Dedifferentiated amniotic fluid mesenchymal stem cell (primary cell): ENCODE results near the gene PPP1R9A.

Source experiments
- DNase-seq: peaks from one replicate; pipeline ENCODE4 v3.0.0-alpha.2; 2016; ENCODE audit errors: extremely low spot score

Gene PPP1R9A

DNA sequence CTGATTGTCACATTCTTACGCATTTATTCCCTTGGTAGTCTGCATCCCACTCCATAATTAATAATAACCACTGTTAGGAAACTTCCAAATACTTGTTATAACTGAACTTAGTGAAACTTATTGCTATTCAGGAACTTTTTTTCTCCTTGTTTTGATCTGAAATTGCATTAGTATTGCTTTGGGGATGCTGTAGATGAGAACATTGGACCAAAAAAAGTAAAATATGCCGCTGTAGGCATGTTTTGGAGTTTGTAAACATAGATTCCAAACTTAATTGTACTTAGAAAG is 1.7 kb downstream of the PPP1R9A start:
- no peak for DNase-seq

DNA sequence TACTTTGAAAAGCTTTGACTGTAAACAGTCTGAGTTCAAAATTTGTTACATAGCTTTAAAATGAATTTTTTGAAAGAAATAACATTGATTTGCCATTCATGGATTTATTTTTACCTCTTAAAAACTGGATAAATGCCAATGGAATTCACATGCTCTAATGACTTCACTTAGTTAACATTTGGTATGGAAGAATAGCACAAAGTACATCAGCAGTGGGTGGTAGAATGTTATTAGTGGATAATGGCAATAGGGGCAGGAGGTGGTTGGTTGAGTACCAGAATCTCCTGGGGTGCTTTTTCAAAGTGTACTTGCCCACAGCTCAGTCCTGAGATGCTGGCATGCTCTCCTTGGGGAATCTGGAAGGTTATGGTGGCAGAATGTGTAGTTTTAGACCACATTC is 4.7 kb downstream of the PPP1R9A start:
- DNase-seq: no peak

DNA sequence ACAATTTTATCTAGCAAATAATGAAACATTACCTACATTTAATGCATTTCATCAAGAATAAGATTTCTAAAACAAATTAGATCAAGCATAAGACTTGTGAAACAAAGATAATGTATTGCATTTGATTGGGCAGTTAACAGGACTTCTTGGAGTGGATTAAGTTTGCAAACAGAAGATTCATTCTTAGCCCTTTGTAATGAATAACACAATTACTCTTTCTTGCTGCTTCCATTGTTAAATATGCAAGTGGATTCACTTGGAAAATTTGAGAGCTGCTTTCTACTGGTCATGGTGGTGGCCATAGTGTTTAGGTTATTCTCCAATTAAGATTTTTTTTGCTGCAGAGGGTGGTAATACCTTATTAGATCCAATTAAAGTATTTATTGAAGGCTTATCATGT is 6.0 kb downstream of the PPP1R9A start:
- DNase-seq: no peak

DNA sequence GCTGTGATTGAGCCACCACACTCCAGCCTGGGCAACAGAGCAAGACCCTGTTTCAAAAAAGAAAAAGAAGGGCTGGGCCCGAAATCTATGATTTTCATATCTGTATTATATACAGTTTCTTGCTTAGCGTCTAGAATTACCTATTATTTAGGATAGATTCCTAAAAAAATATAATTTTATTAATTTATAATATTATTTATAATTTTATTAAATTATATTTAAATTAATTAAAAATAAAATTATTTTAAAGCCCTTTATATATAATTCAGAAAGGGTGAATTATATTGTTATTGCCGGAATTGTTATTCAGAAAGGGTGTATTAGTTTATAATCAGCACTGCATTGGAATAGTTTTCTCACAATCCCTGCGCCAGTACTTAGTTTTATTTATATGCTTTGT is 14.5 kb downstream of the PPP1R9A start:
- no peak for DNase-seq

DNA sequence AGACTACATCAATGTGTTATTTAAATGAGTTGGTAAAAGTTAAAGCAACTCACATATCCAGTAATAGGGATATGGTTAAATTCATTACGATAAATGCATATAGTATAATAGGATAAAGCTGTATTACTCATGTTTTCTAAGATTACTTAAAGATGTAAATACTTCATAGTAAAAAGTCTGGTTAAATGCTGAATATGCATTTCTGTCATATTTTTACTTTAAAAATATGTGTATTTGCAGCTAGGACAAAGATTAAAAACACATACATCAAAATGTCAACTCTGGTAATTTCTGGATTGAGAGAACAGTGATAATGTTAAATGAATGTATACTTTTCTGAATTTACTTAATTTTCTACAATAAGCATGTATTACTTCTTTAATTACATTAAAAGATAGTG is 15.1 kb downstream of the PPP1R9A start:
- no peak for DNase-seq

DNA sequence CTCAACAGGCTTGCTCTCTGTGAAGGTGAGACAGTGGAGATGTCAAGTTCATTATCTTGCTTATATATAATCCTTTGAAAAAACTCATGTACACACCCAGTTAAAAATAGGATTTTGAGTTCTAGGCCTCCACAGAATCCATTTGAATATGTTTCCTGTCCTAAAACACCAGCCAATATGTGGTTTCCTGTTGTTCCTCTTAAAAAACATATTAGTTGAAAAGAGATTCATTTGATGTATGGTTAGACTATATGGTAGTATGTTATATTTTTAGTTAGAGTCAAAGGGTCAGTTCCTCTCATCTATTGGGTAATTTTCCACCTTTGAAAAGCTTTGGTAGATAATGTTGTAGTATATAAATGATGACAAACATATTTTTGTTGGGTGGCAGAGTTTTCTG is 16.0 kb downstream of the PPP1R9A start:
- no peak for DNase-seq

DNA sequence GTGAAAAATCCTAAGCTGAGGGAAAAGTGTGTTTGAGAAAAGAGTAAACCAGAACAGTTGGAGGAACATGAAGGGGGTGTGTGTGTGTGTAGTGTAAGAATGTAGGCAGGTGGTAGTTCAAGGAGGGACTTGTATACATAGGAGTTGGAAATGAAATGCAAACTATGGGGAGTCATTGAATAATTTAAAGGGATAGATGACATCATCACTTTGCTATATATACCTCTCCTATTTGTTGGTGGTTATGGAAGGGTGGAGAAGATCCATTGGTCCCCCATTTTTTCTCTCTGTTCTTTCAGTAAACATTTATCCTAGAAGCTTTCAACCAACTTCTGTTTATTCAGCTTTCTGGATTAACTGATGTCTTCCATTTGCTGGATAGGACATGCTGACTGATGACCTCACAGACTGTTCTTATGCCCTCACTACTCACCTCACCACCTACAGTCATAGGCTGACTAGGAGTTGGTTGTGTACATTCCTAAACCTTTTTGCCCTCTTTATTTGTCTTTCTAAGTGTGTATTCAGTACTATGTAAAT is 20.8 kb downstream of the PPP1R9A start:
- DNase-seq: no peak

DNA sequence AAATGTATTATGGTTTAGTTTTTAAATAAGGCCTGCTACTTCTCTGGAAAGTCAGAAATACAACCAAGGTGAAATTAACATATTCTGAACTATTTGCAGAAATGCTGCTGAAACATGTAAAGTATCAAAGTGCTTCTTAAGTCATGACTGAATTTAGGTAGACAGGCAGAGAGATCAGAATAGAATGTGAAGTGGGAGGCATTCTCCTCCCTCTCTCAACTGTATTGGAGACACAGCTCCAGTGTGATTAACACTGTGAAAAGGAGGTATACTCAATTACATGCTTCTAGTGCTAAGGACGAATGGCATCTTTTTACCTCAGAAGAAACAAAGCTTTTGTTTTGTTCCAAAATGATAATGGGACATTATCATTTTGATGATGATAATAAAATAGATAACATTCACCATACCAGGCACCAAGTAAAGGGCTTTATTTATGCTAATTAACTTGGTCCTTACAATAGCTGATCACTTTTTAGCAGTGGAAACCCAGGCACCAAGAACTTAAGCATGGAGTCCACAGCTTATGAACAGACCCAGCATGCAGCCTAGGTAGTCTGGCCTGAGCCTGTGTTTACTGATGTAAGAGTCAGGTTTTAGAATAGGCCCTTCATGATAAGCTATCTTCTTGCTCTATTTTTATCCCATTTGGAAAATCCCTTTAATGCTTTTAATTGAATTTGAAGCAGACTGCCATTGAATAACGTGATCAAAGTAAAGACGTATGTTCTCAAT is 26.0 kb downstream of the PPP1R9A start:
- no peak for DNase-seq

DNA sequence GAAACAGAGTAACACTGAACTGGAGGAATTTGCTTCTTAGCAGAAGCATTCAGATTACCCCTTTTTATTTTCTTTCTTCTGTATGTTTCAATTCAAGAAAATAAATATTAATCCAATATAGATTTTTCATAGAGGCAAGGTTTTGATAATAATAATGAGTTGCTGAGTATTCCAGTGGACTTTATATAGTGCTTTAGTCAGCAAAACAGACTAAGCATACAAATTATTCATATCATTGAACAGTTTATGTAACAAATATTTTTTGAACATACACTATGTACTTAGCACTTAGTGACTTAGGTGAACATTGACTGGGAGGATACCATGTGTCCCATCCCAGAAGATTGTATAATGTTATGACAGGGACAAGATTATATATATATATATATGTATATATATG is 32.0 kb downstream of the PPP1R9A start:
- no peak for DNase-seq

DNA sequence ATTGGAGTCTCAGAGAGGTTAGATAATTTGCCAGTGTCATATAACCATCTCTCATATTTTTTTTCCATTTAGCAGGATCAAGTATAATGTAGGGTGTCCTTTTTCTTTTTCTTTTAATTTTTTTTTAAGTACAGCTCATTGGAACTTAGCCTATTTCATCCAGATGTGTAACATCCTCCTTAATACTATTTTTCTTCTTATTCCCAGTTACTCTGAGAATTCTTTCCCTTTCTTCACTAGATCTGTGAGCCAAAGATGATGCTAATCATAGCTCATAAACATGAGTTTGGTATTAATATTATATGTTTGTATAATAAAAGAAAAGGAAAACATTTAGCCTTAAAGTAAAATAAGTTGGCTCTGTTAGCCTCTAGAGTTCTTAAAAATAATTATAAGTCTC is 32.8 kb downstream of the PPP1R9A start:
- DNase-seq: no peak

DNA sequence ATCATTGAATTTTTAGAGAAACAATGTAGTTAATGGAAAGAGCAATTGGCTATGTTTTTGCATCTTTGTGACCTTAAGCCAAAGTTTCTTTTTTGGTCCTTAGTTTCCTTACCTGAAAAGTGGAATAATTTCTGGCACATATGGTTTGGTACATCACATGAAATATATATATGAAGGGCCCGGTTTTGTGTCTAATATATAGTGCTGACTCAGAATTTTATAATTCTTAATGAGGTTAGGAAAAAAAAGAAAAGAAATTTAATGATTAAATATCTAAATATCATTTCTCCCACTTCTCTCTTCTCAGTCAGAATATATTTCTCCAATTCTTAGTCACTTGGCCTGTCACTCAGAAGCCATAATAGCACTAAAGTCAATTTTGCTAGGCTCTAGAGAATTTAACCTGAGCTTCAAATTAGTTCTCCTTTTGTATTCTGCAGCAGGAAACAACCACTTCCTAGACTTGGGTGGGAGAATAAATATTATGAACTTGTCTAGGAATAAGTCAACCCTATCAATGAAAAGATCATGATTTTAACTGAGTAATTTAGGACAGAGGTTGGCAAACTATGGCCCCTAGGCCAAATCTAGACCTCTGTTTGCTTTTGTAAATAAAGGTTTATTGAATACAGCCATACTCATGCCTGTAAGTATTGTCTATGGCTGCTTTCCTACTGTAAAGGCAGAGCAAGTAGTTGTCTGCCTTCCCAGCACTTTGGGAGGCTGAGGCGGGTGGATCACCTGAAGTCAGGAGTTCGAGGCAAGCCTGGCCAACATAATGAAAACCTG is 34.6 kb downstream of the PPP1R9A start:
- DNase-seq: no peak

DNA sequence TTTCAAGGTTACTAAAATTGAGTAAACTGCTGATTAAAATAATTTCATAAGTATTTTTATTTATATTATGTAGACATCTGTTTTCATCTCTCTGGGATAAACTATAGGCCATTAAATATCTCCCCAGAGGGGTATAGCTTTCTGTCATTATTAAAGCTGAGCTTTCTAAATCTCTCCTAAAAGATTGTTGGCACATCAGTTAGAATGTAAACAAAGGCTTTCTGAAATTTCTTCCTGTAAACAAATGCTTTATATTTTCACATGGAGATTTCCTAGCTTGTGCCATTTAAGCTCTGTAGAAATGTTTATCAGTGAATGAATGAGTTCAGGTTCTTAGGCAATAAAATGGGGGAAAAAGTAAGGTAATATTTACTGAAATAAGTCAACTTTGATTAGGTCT is 35.7 kb downstream of the PPP1R9A start:
- DNase-seq: no peak

DNA sequence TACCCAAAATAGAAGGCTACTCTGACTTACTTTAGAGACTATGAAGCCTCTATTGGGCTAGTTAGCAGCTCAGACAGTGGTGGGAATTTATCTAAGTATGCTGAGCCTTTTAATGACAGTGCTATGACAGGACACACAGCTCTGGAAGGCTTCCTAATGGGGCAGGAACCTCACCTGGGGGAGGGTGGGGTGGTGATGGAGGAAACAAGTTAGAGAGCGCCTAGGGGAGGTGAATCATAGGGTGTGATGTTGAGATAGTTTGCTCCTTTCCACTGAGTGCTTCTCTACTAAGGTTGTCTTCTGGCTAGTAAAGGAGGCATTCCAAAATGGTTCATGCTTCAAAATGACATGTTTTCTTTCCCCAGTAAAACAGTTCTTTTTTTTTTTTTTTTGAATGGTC is 42.1 kb downstream of the PPP1R9A start:
- no peak for DNase-seq

DNA sequence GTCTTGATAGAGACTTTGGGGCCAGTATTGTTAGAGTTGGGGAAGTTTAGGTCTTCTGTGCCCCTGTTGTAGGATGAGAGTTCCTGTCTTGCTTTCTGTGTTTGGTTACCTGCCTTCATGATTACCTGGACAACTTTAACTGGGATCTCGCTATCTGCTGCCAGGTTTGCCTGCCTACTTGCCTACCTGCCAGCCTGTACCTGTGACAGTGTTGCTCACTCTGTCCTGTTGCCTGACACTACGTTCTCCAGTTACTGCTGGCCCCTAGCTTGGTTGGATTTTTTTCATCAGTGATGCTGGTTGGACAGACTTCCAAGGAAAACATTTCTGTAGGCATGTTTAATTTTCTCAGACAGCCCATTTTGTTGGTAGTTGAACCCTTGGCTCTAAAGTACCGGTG is 48.4 kb downstream of the PPP1R9A start:
- no peak for DNase-seq

DNA sequence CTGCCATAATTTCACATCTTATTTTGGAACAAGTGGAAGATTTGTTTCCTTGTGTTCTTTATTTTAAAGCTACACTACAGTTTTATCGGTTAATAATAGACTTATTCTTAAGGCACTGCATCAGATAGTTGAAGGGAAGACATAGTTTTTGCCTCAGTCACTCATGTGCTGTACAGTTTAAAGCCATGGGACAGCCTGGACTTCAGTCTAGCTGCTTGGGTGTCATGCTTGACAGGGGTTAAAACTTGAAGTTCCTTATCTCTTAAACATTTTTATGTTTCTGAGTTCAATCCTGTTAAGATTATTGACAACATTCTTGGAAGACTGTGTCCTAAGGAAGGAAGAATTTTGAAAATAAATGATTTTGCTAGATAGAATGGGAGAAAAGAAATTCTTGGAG is 49.7 kb downstream of the PPP1R9A start:
- no peak for DNase-seq

DNA sequence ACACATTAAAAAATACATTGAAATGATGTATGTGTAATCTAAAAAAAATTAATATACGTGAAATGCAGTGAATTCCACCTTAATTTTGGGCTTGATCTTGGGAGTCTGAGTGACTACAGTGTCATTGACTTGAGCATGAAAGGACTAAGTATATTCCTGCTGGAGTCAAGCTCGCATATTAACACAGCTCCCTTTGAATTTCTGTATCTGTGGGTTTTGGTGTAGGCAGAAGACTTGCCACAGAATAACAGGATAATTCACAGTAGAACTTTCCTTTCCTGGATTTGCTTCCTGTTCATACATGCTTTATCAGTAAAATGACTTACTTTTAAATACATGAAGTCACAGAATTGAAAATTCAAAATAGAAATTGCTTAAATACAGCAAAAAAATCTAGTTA is 55.3 kb downstream of the PPP1R9A start:
- DNase-seq: no peak

DNA sequence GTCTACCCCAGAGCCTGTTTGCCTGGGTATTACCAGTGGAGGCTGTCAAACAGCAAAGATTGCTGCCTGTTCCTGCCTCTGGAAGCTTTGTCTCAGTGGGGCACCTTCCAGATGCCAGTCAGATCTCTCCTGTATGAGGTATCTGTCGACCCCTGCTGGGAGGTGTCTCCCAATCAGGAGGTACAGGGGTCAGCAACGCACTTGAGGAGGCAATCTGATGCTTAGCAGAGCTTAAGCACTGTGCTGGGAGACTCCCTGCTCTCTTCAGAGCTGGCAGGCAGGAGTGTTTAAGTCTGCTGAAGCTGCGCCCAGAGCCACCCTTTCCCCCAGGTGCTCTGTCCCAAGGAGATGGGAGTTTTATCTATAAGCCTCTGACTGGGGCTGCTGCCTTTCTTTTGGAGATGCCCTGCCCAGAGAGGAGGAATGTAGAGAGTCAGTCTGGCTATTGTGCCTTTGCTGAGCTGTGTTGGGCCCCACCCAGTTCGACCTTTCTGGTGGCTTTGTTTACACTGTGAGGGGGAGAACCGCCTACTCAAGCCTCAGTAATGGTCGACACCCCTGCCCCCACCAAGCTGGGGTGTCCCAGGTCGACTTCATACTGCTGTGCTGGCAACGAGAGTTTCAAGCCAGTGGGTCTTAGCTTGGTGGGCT is 62.2 kb downstream of the PPP1R9A start:
- no peak for DNase-seq

DNA sequence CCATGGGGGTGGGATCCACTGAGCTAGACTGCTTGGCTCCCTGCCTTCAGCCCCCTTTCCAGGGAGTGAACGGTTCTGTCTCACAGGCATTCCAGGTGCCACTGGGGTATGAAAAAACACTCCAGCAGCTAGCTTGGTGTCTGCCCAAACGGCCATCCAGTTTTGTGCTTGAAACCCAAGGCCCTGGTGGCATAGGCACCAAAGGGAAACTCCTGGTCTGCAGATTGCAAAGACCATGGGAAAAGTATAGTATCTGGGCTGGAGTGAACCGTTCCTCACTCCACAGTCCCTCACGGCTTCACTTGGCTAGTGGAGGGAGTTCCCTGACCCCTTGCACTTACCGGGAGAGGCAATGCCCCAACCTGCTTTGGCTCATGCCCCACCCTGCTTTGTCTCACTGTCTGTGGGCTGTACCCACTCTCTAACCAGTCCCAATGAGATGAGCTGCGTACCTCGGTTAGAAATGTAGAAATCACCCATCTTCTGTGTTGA is 62.7 kb downstream of the PPP1R9A start:
- no peak for DNase-seq

DNA sequence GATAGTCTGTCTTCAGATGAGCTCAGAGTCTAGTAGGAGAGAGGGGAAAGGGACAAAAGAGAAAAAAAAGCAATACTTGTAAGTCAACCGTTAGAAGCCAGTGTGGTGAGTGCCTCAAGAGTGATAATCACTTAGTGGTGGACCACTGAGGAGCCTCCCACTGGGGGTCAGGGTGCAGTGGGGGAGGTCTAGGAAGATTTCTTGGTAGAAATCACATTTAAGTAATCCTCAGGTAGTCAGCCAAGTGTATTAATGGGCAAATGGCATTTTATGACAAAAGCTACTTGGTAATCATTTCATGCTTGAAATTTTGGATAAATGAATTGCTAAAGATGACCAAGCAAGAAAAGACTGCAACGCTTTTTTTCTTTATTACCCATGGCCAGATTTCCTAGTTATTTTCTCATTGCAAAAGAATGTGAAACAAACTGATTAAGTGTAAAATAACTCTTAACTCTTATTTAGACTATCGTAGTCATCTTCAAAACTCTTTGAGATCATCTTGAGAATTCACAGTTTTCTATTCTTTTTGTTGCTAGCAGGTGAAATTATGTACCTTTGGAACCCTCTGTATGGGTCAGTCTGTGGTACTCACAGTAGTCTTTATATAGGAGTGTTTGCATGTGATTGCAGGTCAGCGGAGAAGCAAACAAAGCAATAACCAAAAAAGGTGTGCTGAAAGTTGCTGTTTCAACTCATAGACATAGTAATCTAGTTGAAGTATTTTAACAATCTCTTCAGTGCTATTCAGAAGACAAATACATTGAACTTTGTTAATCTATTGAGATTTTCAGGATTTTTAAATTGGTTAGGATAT is 63.9 kb downstream of the PPP1R9A start:
- DNase-seq: no peak

DNA sequence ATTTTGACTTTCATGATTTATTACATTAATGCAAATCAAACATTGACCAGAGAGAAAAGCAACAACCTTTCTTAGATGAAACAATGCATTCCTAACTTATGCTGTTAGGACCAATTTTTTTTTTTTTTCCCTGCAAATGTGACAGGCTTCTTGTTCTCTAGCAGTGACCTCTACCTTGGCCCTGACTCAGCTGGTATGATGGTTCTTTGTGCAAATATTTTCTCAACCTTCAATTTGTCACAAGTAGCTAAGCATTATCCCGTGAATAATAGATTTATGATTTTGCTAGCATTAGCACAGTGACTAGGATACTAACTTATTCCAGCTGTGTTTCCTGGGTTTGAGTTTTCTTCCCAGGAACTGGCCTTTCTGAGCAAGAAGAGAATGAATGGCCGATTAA is 64.9 kb downstream of the PPP1R9A start:
- DNase-seq: no peak

DNA sequence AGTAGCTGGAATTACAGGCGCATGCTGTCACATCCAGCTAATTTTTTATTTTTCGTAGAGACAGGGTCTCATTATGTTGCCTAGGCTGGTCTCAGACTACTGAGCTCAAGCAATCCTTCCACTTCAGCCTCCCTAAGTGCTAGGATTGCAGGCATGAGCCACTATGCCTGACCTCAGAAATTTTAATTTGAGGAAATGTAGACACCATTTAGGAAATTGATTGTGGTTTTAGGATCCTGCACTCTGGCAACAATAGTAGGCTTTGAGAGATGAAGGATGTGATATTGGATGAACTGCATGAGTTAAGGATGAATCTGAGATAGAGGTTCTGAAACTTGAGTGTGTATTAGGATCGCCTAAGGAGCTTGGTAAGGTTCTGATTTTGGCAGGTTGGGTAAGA is 66.5 kb downstream of the PPP1R9A start:
- DNase-seq: no peak

DNA sequence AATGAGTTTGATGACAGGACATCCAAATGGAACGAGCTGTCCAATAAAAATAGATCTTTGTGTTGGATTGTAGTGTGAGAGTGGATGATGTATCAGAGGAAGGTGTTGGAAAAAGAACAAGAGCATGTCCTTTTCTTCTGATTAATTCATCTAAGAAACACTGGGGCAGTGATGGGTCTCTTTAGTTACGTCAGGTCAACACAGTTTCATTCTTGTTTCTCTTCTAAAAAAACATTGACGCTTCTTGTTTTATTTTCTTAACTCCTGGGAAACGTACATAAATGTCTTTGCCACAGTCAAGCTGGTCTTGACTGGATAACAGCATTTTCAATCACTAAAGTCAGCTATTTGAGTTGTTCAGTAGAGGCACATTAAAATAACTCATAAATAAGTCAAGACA is 67.0 kb downstream of the PPP1R9A start:
- no peak for DNase-seq
